Renal pelvis (tissue), 12 donors: ENCODE data around the gene ZNF100. TPM values are rescaled to one million over a fixed set of nuclear protein-coding genes. Genes with fewer than 3 reads are reported as not detected.
"Not testable (repeated sequence)": the region's sequence is repeated elsewhere in the genome, so short reads cannot be mapped to it uniquely, and the experiment has no call there.

Source experiments
- DNase-seq: peaks from one replicate; pipeline ENCODE4 v3.0.0-alpha.2; 2013
- long read RNA-seq, 16 experiments: transcript quantifications; one replicate each; lab custom pipeline, GENCODE V29; 2026
- polyA plus RNA-seq, 3 donors: library from polyadenylated mRNA; unstranded; fragments of 120-200 nt; gene quantifications; one replicate each; pipeline ENCODE4 v1.2.1, GENCODE V29; 2013; ENCODE audit not compliant: insufficient read length in 3 of 3

ZNF100 gene
- polyA plus RNA-seq = 10 to 100 TPM; 11.6 to 25.5 (median 16.4) TPM
- long read RNA-seq, donor 1, full-length matches to known transcripts = 2 of 2 reads
- long read RNA-seq, donor 1, partial matches to known transcripts = 0 of 2 reads
- long read RNA-seq, donor 1, other reads (novel, unspliced or antisense) = 0 of 2 reads
- long read RNA-seq, donor 2, full-length matches to known transcripts = 2 of 2 reads
- long read RNA-seq, donor 2, partial matches to known transcripts = 0 of 2 reads
- long read RNA-seq, donor 2, other reads (novel, unspliced or antisense) = 0 of 2 reads
- long read RNA-seq, donor 3, full-length matches to known transcripts = 1 of 1 reads
- long read RNA-seq, donor 3, partial matches to known transcripts = 0 of 1 reads
- long read RNA-seq, donor 3, other reads (novel, unspliced or antisense) = 0 of 1 reads
- long read RNA-seq, donor 4, full-length matches to known transcripts = 2 of 2 reads
- long read RNA-seq, donor 4, partial matches to known transcripts = 0 of 2 reads
- long read RNA-seq, donor 4, other reads (novel, unspliced or antisense) = 0 of 2 reads
- long read RNA-seq, donor 5, full-length matches to known transcripts = 2 of 2 reads
- long read RNA-seq, donor 5, partial matches to known transcripts = 0 of 2 reads
- long read RNA-seq, donor 5, other reads (novel, unspliced or antisense) = 0 of 2 reads
- long read RNA-seq, donor 6, full-length matches to known transcripts = 2 of 2 reads
- long read RNA-seq, donor 6, partial matches to known transcripts = 0 of 2 reads
- long read RNA-seq, donor 6, other reads (novel, unspliced or antisense) = 0 of 2 reads
- long read RNA-seq, donor 7, full-length matches to known transcripts = 4 of 4 reads
- long read RNA-seq, donor 7, partial matches to known transcripts = 0 of 4 reads
- long read RNA-seq, donor 7, other reads (novel, unspliced or antisense) = 0 of 4 reads
- long read RNA-seq, donor 8, full-length matches to known transcripts = 1 of 1 reads
- long read RNA-seq, donor 8, partial matches to known transcripts = 0 of 1 reads
- long read RNA-seq, donor 8, other reads (novel, unspliced or antisense) = 0 of 1 reads
- long read RNA-seq, donor 9, full-length matches to known transcripts = 5 of 10 reads
- long read RNA-seq, donor 9, partial matches to known transcripts = 0 of 10 reads
- long read RNA-seq, donor 9, other reads (novel, unspliced or antisense) = 5 of 10 reads
- long read RNA-seq, donor 10, full-length matches to known transcripts = 4 of 4 reads
- long read RNA-seq, donor 10, partial matches to known transcripts = 0 of 4 reads
- long read RNA-seq, donor 10, other reads (novel, unspliced or antisense) = 0 of 4 reads
- long read RNA-seq, donor 11, full-length matches to known transcripts = 2 of 2 reads
- long read RNA-seq, donor 11, partial matches to known transcripts = 0 of 2 reads
- long read RNA-seq, donor 11, other reads (novel, unspliced or antisense) = 0 of 2 reads
- long read RNA-seq, donor 12, full-length matches to known transcripts = 12 of 12 reads
- long read RNA-seq, donor 12, partial matches to known transcripts = 0 of 12 reads
- long read RNA-seq, donor 12, other reads (novel, unspliced or antisense) = 0 of 12 reads
- long read RNA-seq, donor 13, full-length matches to known transcripts = 1 of 1 reads
- long read RNA-seq, donor 13, partial matches to known transcripts = 0 of 1 reads
- long read RNA-seq, donor 13, other reads (novel, unspliced or antisense) = 0 of 1 reads
- long read RNA-seq, donor 14 = 0 reads
- long read RNA-seq, donor 15 = 0 reads
- long read RNA-seq, donor 16, full-length matches to known transcripts = 4 of 4 reads
- long read RNA-seq, donor 16, partial matches to known transcripts = 0 of 4 reads
- long read RNA-seq, donor 16, other reads (novel, unspliced or antisense) = 0 of 4 reads

GRCh38 chr19:21767065-21767800 lies at the start of gene ZNF100:
ZNF100 (minus strand) TSS chr19:21767579; CDS start chr19:21767429, 150 bp downstream.
- DNase-seq = peak; percentile 94

- no peak for DNase-seq
Measured at GRCh38 chr19:21812448-21812847, 45.1 kb upstream of the ZNF100 start.

GRCh38 chr19:21808400-21809000 lies 41.1 kb upstream of the ZNF100 start:
- not testable (repeated sequence) for DNase-seq

- peak; percentile 54 for DNase-seq
Measured at GRCh38 chr19:21789466-21790085, 22.2 kb upstream of the ZNF100 start.

GRCh38 chr19:21786936-21787335 lies 19.6 kb upstream of the ZNF100 start:
- DNase-seq = no peak

GRCh38 chr19:21775792-21776191 lies 8.4 kb upstream of the ZNF100 start:
- DNase-seq = not testable (repeated sequence)

GRCh38 chr19:21766705-21767064 lies 694 bp downstream of the ZNF100 start:
- not testable (repeated sequence) for DNase-seq

- no peak for DNase-seq
Measured at GRCh38 chr19:21765151-21765550, 2.2 kb downstream of the ZNF100 start.

- not testable (repeated sequence) for DNase-seq
Measured at GRCh38 chr19:21761547-21761946, 5.8 kb downstream of the ZNF100 start.

- DNase-seq = no peak
Measured at GRCh38 chr19:21758296-21758695, 9.1 kb downstream of the ZNF100 start.

- DNase-seq = not testable (repeated sequence)
Measured at GRCh38 chr19:21755555-21755954, 11.8 kb downstream of the ZNF100 start.

- DNase-seq = no peak
Measured at GRCh38 chr19:21751384-21751783, 16.0 kb downstream of the ZNF100 start.

GRCh38 chr19:21750586-21751128 lies 16.7 kb downstream of the ZNF100 start:
- DNase-seq = no peak

GRCh38 chr19:21749090-21749489 lies 18.3 kb downstream of the ZNF100 start:
- no peak for DNase-seq

GRCh38 chr19:21748088-21748487 lies 19.3 kb downstream of the ZNF100 start:
- no peak for DNase-seq

GRCh38 chr19:21740559-21740958 lies 26.8 kb downstream of the ZNF100 start:
- DNase-seq = no peak

- DNase-seq = not testable (repeated sequence)
Measured at GRCh38 chr19:21726942-21727747, 40.2 kb downstream of the ZNF100 start.

- DNase-seq = no peak
Measured at GRCh38 chr19:21713761-21714160, 53.6 kb downstream of the ZNF100 start.
